Liver (tissue), 3 donors: Measurements from ENCODE around the gene PLA2G4A.

Experiments used
- ATF3 ChIP-seq: IDR thresholded peaks from 2 replicates; pipeline ENCODE4 v1.6.1; 2016; ENCODE audit warnings: antibody characterized with exemption
- CTCF ChIP-seq: fragments of 150-350 bp; IDR thresholded peaks from 2 replicates; pipeline ENCODE4 v1.5.1; 2017; ENCODE audit warnings: improper control_type of control experiment, low read depth, low read length; ENCODE audit not compliant: missing input control
- MAX ChIP-seq: IDR thresholded peaks from 2 replicates; pipeline ENCODE4 v1.6.1; 2016; ENCODE audit warnings: antibody characterized with exemption
- RAD21 ChIP-seq, 2 donors: IDR thresholded peaks; 2 replicates each; pipeline ENCODE4 v1.6.1; 2016; ENCODE audit warnings: antibody characterized with exemption in 2 of 2, mild to moderate bottlenecking in 2 of 2
- REST ChIP-seq: IDR thresholded peaks from 2 replicates; pipeline ENCODE4 v1.6.1; 2016; ENCODE audit warnings: antibody characterized with exemption, mild to moderate bottlenecking
- SP1 ChIP-seq: IDR thresholded peaks from 2 replicates; pipeline ENCODE4 v1.6.1; 2018; ENCODE audit warnings: antibody characterized with exemption, mild to moderate bottlenecking
- ZBTB33 ChIP-seq: IDR thresholded peaks from 2 replicates; pipeline ENCODE4 v1.6.1; 2016; ENCODE audit warnings: antibody characterized with exemption
- donor health status: healthy.
- donor health status: healthy.

GRCh38 chr1:186865857-186866256 lies 37.1 kb downstream of the PLA2G4A start:
- TF ChIP-seq ATF3: no peak
- no peak for TF ChIP-seq CTCF
- no peak for TF ChIP-seq RAD21 (IDR thresholded peaks at IDR 0.05)
- no peak for TF ChIP-seq MAX
- TF ChIP-seq REST: no peak
- no peak for TF ChIP-seq SP1
- no peak for TF ChIP-seq ZBTB33
